Inflammatory macrophage treated with lipopolysaccharide for 1 hour (primary cell): ENCODE measurements around the gene FCHSD2.
"Not testable (repeated sequence)": the region's sequence is repeated elsewhere in the genome, so short reads cannot be mapped to it uniquely, and the experiment has no call there.

Experiments used
- DNase-seq, 2 donors: peaks; one replicate each; pipeline ENCODE4 v3.0.0-alpha.2; 2020 to 2022

Gene FCHSD2

DNA sequence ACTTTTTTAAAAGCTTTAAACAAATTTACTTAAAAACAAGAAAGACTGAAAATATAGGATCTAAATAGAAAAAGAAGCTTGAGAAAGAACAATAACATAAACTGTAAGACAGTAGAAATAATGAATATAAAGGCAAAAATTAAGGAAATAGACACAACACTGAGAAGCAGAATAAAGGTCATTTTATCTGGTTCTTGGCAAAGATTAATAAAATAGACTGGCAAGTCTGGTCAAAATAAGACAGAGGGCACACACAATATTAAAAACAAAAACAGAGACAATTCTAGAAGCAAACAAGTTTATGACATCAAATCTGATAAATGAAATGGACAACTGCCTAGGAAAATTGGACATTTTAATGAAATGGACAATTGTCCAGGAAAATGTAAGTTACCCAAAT is 222.1 kb downstream of the FCHSD2 start:
- DNase-seq, result no peak

DNA sequence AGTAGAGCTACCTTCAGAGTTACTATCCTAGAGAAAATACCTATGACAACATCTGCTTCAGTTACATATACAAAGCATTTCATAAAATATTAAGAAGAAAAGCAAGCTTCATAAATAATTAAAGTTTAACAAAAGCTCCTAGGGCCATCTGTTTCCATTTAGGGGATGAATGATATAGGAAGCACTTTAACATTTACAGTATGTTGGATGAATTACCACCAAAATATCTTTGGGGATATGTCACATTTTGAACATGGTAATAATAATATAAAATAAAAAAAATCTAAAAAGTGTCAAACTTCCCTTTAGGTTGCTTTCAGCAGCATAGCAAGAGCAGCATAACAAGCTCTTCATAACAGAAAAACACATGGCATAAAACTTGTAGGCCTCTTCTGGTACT is 223.3 kb downstream of the FCHSD2 start:
- DNase-seq, result no peak

- DNase-seq, result no peak
Measured at GRCh38 chr11:72912253-72912652, 229.9 kb downstream of the FCHSD2 start.

GRCh38 chr11:72909558-72910388 is 232.3 kb downstream of the FCHSD2 start:
- DNase-seq, result not testable (repeated sequence)

- no peak for DNase-seq
Measured at GRCh38 chr11:72908032-72908676, 234.0 kb downstream of the FCHSD2 start.

DNA sequence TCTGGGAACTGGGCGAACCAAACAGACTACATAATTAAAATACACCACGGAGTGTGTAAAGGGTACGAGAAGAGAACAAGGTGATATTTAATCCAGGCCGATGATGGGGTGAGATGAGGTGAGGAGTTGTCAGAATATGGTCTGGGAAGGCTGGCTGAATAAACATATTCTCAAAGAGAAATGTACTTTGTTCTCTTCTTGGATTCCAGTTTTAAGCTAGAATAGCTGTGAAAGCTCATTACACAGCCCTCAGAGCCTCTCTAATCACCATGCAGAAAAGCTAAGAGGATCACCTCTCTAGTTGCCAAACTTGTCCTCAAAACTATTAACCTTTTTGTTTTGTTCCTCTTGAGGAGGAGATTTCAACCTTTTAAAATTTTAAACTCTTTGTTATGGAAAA is 238.1 kb downstream of the FCHSD2 start:
- DNase-seq, result no peak

DNA sequence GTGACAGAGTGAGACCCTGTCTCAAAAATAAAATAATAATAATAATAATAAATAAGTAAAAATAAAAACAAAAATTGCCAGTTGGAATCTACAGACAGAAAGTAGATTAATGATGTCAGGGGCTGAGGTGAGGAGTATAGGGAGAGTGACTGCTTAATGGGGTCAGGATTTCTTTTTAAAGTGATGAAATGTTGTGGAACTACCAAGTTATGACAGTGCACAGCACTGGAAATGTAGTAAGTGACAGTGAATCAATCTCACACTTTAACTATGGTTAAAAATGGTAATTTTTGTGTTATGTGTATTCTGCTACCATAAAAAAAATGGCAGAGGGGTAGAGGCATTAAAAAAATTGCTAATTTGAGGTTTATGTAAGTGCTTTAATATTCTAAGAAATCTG is 240.7 kb downstream of the FCHSD2 start:
- peak in 1 of 2 donors; percentile 5 for DNase-seq

- DNase-seq, result no peak
Measured at GRCh38 chr11:72900013-72900412, 242.1 kb downstream of the FCHSD2 start.

DNA sequence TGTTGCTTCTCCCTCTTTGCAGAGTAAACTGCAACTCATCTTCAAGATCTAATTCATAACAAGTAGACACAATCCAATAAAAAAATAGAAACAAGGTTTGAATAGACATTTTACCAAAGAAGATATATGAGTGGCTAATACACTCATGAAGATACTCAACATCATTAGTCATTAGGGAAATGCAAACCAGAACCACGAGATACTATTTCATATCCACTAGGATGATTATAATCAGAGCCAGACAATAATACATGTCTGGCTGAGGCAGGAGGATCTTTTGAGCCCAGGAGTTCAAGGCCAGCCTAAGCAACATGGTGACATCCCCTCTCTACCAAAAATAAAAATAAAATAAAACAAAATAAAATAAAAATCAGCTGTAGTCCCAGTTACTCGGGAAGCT is 242.9 kb downstream of the FCHSD2 start:
- no peak for DNase-seq

DNA sequence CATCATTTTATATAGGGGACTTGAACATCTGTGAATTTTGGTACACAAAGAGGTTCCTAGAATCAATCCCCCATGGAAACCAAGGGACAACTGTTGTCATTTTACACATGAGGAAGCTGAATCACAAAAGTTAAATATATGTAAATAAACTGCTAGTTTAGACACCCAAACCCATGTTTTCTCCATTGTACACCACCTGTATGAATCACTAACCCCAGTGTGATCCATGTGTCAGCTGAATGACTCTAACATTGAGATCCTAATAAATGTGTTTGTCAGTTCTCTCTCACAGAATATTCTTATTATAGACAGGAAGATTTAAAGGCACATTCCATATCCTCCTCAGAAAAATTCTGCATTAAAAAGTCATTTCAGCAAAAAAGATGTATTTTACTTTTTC is 244.6 kb downstream of the FCHSD2 start:
- no peak for DNase-seq

DNA sequence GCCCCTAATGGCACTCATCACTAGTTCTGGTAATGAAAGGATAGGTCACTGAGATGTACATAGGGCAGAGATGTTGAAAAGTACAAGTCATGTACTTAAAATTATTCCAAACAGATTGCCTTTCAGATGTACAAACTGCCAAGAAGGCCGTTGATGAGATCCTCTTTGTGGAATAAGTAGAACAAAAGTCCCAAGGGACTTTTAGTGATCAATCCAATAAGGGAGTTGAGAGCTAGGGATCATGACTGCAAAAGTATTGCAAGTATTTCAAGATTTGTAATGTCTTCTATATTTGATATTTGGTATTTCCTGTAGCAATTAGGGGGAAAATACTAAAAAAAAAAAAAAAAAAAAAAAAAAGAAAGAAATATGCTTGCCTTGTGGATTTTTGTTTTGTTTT is 245.7 kb downstream of the FCHSD2 start:
- no peak for DNase-seq

- no peak for DNase-seq
Measured at GRCh38 chr11:72890881-72891280, 251.2 kb downstream of the FCHSD2 start.

GRCh38 chr11:72886619-72887018 is 255.5 kb downstream of the FCHSD2 start:
- no peak for DNase-seq

DNA sequence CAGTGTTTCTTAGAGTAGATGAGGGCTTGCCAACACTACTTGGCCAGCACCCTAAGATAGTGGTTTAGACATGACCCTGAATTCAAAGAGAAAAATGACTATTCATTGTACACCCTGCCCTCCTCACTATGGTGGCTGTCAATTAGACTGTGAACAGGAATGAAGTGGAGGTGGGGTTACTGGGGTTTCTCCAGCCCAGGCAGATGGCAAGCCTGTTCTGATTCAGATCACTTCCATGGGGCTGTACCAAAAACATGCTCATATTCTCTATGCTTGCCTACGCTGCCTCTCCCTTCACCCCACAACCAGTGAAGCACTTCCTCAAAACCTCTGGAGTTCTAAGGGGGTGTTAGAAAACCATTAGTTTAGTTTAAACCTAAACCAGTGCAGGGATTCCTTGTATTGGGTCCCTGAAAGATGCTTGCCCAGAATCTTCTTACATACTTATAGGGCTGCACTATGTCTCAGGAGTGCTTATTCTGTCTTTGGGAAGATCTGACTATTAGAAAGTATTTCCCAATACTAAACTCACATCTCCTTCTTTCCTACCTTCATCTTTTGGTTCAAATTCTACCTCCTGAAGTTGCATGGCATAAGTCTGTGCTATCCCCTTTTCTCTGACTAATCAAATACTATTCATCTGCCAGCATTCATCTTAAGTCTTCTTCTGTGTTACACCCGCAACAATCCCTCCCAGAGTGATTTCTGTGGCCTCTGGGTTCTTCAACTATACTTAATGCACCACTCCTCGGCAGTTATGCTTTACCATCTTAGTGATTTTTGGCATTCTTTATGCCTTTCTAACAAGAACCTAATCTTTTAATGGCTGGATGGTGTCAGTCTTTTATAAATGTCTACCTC is 256.1 kb downstream of the FCHSD2 start:
- DNase-seq, result peak in 1 of 2 donors; percentile 5

DNA sequence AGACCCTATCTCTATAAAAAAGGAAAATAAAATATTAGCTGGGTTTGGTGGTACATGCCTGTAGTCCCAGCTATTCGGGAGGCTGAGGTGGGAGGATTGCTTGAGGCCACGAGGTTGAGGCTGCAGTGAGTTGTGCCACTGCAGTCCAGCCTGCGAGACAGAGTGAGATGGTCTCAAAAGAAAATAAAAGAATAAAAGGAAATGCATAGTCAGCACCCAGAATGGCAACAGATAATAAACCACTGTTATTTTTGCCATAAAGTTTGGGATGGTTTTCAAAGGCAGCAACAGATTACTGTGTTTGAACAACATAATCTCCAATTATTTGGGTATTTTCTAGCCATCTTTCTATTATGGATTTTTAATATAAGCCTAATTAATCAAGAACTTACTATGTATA is 266.0 kb downstream of the FCHSD2 start:
- no peak for DNase-seq

- peak in 1 of 2 donors; percentile 9 for DNase-seq
Measured at GRCh38 chr11:72875736-72876135, 266.4 kb downstream of the FCHSD2 start.

DNA sequence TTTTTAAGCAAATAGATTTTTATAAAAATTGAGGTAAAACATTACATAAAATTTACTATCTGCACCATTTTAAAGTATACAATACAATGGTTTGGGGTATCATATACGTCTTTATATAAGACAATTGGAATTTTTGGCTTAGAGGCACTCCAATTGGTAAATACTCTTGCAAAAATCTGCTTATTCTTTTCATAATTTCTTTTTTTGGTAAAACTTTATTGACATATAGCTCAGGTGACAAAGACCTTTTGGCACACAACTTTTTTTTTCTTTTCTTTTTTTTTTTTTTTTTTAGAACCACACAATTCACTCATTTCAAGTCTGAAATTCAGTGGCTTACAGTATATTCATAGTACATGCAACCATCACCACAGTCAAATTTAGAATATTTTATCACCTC is 270.1 kb downstream of the FCHSD2 start:
- no peak for DNase-seq

GRCh38 chr11:72871119-72871518 is 271.0 kb downstream of the FCHSD2 start:
- DNase-seq, result no peak

GRCh38 chr11:72869831-72870230 is 272.3 kb downstream of the FCHSD2 start:
- no peak for DNase-seq

DNA sequence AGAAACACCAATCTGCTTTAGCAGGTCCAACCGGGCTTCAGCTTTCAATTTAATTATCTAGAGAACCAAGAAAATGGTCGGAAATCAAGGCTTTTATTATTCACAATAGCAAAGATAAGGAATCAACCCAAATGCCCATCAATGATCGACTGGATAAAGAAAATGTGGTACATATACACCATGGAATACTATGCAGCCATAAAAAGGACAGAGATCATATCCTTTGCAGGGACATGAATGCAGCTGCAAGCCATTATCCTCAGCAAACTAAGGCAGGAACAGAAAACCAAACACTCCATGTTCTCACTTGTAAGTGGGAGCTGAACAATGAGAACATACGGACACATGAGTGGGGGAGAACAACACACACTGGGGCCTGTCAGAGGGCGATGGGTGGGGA is 274.1 kb downstream of the FCHSD2 start:
- no peak for DNase-seq

DNA sequence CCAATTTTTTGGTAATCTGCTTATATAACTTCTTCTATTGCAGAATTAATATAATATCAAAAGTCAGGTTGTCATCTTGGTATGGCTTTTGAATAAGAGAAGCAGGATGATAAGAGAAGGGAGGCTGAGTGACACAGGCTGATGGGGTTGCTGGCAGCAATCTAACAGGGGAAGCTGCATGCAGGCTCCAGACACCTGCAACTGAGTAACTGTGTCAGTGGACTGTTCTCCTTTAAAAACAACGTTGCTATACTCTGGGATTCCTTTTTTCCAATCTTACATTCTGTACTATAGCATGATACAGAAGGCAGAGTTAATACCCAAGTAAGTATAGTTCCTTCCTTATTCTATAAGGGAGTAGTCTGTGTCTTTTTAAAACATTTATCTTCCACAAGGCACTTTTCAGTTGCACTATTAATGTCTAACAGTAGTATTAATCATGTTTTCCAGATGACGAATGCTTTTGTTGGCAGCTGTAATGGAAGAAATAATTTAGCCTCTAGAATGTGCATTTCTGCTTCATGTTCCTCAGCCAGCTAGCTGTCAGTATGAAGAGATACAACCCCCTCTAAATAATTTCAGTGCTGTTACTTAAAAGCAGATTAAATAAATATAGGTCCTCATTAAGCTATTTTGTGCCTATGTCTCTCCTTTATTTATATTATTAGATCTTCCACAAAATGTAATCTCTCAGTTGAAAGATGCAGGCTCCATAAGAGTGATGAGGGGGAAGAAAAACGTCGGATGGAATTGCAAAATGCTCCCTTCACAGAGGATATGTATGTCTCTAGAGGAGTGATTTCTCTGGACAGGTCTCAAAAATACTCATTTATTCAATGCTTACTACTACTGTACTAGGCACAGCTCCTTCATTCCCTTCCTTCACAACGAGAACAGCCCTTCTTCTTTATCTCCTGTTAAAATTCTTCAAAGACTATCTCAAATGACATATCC is 277.1 kb downstream of the FCHSD2 start:
- no peak for DNase-seq

DNA sequence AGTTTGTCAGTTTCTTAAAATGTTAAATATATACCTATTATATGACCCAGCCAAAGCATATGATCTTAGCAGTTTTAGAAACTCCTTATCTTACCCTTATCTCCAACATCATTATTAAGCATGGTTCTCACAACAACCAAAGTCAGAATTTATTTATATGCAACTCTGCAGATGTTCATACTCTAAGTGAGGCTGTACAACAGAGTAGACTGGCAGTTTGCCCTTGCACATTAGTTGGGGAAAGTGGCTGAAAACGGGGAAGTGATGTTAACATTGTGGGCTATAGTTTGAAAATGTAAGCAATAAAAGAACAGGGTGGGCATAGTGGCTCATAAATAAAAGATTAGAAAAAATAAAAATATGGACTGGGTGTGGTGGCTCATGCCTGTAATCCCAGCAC is 278.2 kb downstream of the FCHSD2 start:
- no peak for DNase-seq
